Urothelium cell line (cell line): Measurements from ENCODE around the gene PTPRA.
"Not testable (repeated sequence)": the region's sequence is repeated elsewhere in the genome, so short reads cannot be mapped to it uniquely, and the experiment has no call there.

ENCODE experiments used
- DNase-seq: peaks from one replicate; pipeline ENCODE4 v3.0.0; 2011; ENCODE audit warnings: low spot score, mixed read lengths
- FAIRE-seq: peaks from 2 replicates; lab custom pipeline; 2011; peaks lifted over from hg19 to GRCh38; lab: Jason Lieb, UNC

The PTPRA gene

DNA sequence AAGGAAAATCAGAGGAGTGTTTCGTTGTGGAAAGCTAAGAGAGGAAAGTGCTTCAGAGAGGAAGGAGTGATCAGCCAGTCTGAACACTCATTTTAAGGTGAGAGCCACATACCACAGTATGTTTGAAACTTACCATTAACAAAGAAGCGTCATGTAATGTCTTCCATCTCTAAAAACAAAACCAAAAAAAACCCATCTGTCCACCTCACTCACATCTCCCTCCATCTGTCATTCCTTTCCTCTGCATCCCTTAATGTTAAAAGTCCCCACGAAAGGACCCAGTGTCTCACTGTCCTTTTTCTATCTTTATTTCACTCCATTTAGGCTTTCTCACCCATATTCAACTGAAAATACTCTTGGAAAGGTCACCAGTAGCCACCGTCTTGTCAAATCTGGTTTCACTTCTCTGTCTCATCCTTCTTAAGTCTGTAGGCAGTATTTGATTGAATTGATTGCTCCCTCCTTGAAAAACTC is 110.8 kb downstream of the PTPRA start:
- no peak for FAIRE-seq
- no peak for DNase-seq

GRCh38 chr20:2984956-2985661 is 111.8 kb downstream of the PTPRA start:
- DNase-seq = peak; percentile 42
- no peak for FAIRE-seq

GRCh38 chr20:2986466-2986865 is 113.2 kb downstream of the PTPRA start:
- DNase-seq (no peak), FAIRE-seq (no peak)

- no peak for FAIRE-seq
Measured at GRCh38 chr20:2987861-2988260, 114.6 kb downstream of the PTPRA start.

GRCh38 chr20:2991532-2991931 is 118.3 kb downstream of the PTPRA start:
- FAIRE-seq (no peak), DNase-seq (no peak)

More at GRCh38 chr20:2987861-2988260, 114.6 kb downstream of the PTPRA start:
- no peak for DNase-seq

DNA sequence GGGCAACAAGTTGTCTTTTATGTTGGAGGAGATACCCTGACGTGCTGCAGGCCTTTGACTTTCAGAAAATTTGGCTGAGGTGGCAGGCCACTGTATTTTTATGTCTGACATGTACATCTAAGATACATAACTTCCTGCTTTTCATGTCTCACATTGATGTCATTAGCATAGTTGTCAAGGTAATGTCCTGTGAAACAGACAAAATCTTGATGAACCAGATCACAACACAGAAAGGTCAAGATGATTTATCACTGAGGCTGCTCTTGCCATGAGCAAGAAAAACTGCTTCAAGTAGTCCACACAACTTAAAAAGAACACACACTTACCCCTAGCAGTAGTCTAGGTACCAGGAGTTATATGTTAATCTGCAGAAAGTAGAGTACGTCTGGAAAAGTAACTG is 120.0 kb downstream of the PTPRA start:
- DNase-seq = no peak
- no peak for FAIRE-seq

GRCh38 chr20:2995796-2996195 is 122.5 kb downstream of the PTPRA start:
- FAIRE-seq (no peak), DNase-seq (no peak)

GRCh38 chr20:2998728-2999127 is 125.4 kb downstream of the PTPRA start:
- DNase-seq = no peak
- FAIRE-seq = no peak

GRCh38 chr20:3000852-3001523 is 127.7 kb downstream of the PTPRA start:
- DNase-seq = peak; percentile 39
- no peak for FAIRE-seq

DNA sequence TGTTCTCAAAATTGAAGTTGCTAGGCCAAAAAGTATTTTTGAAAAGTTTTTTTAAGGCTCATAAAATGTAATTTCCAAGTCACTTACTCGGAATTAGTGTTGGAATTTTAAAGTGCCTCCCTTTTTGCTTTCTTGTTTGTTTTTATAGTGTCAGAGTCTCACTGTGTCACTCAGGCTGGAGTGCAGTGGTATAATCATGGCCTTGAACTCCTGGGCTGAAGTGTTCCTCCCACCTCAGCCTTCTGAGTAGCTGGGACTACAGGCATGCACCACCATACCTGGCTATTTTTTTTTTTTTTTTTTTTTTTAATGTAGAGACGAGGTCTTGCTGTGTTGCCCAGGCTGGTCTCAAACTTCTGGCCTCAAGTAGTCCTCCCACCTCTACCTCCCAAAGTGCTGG is 130.1 kb downstream of the PTPRA start:
- DNase-seq (no peak), FAIRE-seq (no peak)

GRCh38 chr20:3010985-3011723 is 137.9 kb downstream of the PTPRA start:
- DNase-seq = peak; percentile 9
- FAIRE-seq = no peak

- FAIRE-seq = no peak
- no peak for DNase-seq
Measured at GRCh38 chr20:3011752-3012151, 138.5 kb downstream of the PTPRA start.

DNA sequence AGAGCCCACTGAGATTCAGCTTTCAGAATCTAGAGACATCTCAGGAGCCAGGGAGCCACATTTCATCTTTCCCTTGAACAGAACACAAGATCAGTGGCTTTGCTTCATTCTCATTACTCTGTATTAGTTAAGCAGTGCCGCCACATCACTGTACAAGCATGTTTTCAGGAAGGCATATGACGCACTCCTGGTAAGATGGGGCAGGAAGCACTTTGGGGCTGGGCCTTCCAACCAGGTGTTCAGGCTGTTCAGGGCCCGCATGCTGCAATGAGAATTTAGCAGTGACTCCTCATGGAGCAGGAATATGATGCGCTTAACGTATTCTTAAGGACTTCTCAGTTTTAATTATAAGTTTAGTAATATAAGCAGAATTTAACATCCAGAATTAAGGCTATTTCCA is 140.5 kb downstream of the PTPRA start:
- DNase-seq (no peak), FAIRE-seq (no peak)

DNA sequence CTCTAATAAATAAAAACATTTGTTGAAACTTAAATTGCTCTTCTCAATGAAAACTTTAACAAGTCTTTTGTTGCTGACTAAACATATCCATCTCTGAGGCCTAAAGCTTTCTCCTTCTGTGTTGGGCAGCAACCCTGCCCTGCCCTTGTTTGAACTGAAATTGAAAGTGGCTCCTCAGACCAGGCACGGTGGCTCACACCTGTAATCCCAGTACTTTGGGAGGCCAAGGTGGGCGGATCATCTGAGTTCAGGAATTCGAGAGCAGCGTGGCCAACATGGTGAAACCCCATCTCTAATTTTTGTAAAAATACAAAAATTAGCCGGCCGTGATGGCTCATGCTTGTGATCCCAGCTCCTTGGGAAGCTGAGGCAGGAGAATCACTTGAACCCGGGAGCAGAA is 140.9 kb downstream of the PTPRA start:
- FAIRE-seq = no peak

DNA sequence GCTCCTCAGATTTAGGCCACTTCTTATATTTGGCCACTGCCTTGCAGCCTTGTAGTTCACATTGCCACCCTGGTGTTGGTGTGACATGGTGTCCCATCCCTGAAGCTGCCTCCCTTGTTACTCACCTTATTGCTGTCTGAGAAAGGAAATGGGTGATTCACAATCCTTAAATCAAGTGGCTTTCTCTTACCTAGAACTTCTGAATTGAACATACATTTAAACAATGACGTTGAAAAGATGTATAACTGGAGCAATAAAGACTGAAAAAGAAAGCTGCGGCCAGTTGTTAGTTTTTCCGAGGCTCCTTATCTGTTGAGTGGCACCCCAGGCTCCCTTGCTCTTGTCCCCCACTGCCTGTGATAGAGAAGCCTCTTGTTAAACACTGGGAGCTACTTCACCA is 141.4 kb downstream of the PTPRA start:
- FAIRE-seq = no peak
- DNase-seq = no peak

More for the DNA sequence above, 140.9 kb downstream of the PTPRA start:
- DNase-seq = no peak

DNA sequence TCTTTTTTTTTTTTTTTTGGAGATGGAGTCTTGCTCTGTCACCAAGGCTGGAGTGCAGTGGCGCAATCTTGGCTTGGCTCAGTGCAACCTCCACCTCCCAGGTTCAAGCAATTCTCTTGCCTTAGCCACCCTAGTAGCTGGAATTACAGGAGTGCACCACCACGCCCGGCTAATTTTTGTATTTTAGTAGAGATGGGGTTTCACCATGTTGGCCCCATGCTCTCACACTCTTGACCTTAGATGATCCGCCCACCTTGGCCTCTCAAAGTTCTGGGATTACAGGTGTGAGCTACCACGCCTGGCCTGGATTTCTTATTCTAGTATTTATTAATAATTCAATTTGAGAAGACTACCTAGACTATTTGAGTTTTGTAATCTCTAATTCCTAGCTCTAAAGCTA is 142.0 kb downstream of the PTPRA start:
- not testable (repeated sequence) for DNase-seq, FAIRE-seq

DNA sequence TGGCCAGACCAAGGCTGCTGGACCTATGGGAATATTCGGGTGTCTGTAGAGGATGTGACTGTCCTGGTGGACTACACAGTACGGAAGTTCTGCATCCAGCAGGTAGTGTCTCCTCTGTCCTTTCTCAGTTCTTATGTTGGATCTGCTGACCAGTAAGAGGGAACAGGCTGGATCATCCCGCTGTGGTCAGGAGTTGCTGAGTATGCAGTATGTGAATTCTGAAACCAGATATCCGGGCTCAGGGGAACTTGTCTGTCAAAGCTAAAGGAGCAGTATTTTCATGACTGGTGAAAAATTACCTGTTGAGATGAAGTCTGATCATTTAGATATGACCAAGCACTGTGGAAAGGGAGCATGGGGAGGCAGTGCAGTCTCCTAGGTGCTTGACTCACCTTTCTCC is 148.0 kb downstream of the PTPRA start:
- FAIRE-seq = no peak

GRCh38 chr20:3021777-3022176 is 148.5 kb downstream of the PTPRA start:
- DNase-seq = no peak
- FAIRE-seq = no peak

More for the DNA sequence above, 148.0 kb downstream of the PTPRA start:
- DNase-seq = no peak

- not testable (repeated sequence) for FAIRE-seq, DNase-seq
Measured at GRCh38 chr20:3022559-3023490, 149.5 kb downstream of the PTPRA start.

DNA sequence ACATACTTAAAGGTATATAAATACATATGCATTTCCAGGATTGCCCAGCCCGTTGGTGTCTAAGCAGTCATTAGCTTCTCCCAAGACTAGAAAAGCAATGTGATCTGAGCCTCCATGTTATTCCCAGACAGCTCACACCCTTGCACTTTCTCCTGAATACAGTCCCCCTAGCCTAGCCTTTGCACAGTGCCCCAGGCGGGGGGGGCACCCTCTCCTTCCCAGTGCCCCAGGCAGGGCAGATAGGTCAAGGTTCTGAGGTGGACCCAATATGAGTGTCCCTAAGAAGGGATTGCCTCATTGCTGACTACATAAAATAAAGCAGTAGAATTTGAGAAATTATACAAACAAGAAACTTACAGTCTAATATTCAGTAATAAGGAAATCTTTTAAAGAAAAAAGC is 154.7 kb downstream of the PTPRA start:
- DNase-seq (no peak), FAIRE-seq (no peak)
